ENCODE data around the gene TSPAN9.

Gene TSPAN9

GRCh38 chr12:3205742-3206519 lies 128.8 kb downstream of the TSPAN9 start:
- no peak for DNase-seq (ENCODE audit: low read depth)

GRCh38 chr12:3206536-3207072 lies 129.4 kb downstream of the TSPAN9 start:
- DNase-seq (ENCODE audit: low read depth), result no peak

- DNase-seq (ENCODE audit: low read depth), result no peak
These were observed 130.0 kb downstream of the TSPAN9 start for GRCh38 chr12:3207175-3207574.

GRCh38 chr12:3207858-3208257 lies 130.7 kb downstream of the TSPAN9 start:
- DNase-seq (ENCODE audit: low read depth), result no peak

- no peak for DNase-seq (ENCODE audit: low read depth)
These were observed 136.0 kb downstream of the TSPAN9 start for GRCh38 chr12:3213188-3213587.

GRCh38 chr12:3213768-3214167 lies 136.6 kb downstream of the TSPAN9 start:
- no peak for DNase-seq (ENCODE audit: low read depth)

GRCh38 chr12:3214526-3215365 lies 137.6 kb downstream of the TSPAN9 start:
- no peak for DNase-seq (ENCODE audit: low read depth)

- no peak for DNase-seq (ENCODE audit: low read depth)
These were observed 138.3 kb downstream of the TSPAN9 start for GRCh38 chr12:3215410-3215975.

GRCh38 chr12:3216097-3216496 lies 138.9 kb downstream of the TSPAN9 start:
- DNase-seq (ENCODE audit: low read depth), result peak; percentile 11

GRCh38 chr12:3216726-3217682 lies 139.8 kb downstream of the TSPAN9 start:
- peak; percentile 91 for DNase-seq (ENCODE audit: low read depth)

GRCh38 chr12:3217683-3218079 lies 140.5 kb downstream of the TSPAN9 start:
- no peak for DNase-seq (ENCODE audit: low read depth)

- peak; percentile 82 for DNase-seq (ENCODE audit: low read depth)
These were observed 141.3 kb downstream of the TSPAN9 start for GRCh38 chr12:3218228-3219171.

GRCh38 chr12:3219233-3219632 lies 142.1 kb downstream of the TSPAN9 start:
- DNase-seq (ENCODE audit: low read depth), result no peak

- no peak for DNase-seq (ENCODE audit: low read depth)
These were observed 143.5 kb downstream of the TSPAN9 start for GRCh38 chr12:3220382-3221321.

GRCh38 chr12:3222306-3222705 lies 145.1 kb downstream of the TSPAN9 start:
- no peak for DNase-seq (ENCODE audit: low read depth)

GRCh38 chr12:3222979-3223378 lies 145.8 kb downstream of the TSPAN9 start:
- no peak for DNase-seq (ENCODE audit: low read depth)

- DNase-seq (ENCODE audit: low read depth), result no peak
These were observed 146.7 kb downstream of the TSPAN9 start for GRCh38 chr12:3223601-3224529.

- no peak for DNase-seq (ENCODE audit: low read depth)
These were observed 147.3 kb downstream of the TSPAN9 start for GRCh38 chr12:3224530-3224903.
